GM13977 (cell line): ENCODE measurements around the gene BRPF3.

ENCODE experiments used
- DNase-seq: peaks from one replicate; pipeline ENCODE4 v3.0.0; 2012; ENCODE audit warnings: low spot score
- CTCF ChIP-seq: IDR thresholded peaks from 2 replicates; pipeline ENCODE4 v1.5.1; 2012; ENCODE audit warnings: mild to moderate bottlenecking, control low read depth; ENCODE audit not compliant: insufficient read depth; ENCODE audit errors: extremely low read depth, missing control alignments
- in situ Hi-C: fragments of 300-500 bp; cut with MboI; formaldehyde crosslinking; loops from one replicate; pipeline ENCODE4 v1.12.0; 2022; ENCODE audit warnings: low sequenced_read_pairs, low pct_unique_long_range_greater_than_20kb, mixed read lengths, inconsistent platforms; ENCODE audit not compliant: unreplicated experiment

The BRPF3 gene

GRCh38 chr6:36243562-36244212, 47.1 kb downstream of the BRPF3 start:
- in situ Hi-C loops: no loop called here
- no peak for TF ChIP-seq CTCF
- no peak for DNase-seq

GRCh38 chr6:36244641-36245280, 48.2 kb downstream of the BRPF3 start:
- in situ Hi-C loops: no loop called here
- TF ChIP-seq CTCF: no peak
- no peak for DNase-seq

GRCh38 chr6:36245572-36246061, 49.1 kb downstream of the BRPF3 start:
- TF ChIP-seq CTCF: no peak
- DNase-seq: no peak
- in situ Hi-C loops: no loop called here

- in situ Hi-C loops: no loop called here
- no peak for TF ChIP-seq CTCF
- DNase-seq: no peak
These were observed 50.1 kb downstream of the BRPF3 start for GRCh38 chr6:36246506-36247268.

- no peak for TF ChIP-seq CTCF
- in situ Hi-C loops: no loop called here
- DNase-seq: no peak
These were observed 51.1 kb downstream of the BRPF3 start for GRCh38 chr6:36247693-36248092.

GRCh38 chr6:36248980-36249379, 52.4 kb downstream of the BRPF3 start:
- no peak for DNase-seq
- in situ Hi-C loops: no loop called here
- TF ChIP-seq CTCF: no peak
